Measurements from ENCODE around the gene CYFIP2. TPM values are rescaled to one million over a fixed set of nuclear protein-coding genes. Genes with fewer than 3 reads are reported as not detected.
"Not testable (repeated sequence)": the region's sequence is repeated elsewhere in the genome, so short reads cannot be mapped to it uniquely, and the experiment has no call there.

The CYFIP2 gene
- total RNA-seq, 1 donor from 2014 or later: 27.7 TPM

DNA sequence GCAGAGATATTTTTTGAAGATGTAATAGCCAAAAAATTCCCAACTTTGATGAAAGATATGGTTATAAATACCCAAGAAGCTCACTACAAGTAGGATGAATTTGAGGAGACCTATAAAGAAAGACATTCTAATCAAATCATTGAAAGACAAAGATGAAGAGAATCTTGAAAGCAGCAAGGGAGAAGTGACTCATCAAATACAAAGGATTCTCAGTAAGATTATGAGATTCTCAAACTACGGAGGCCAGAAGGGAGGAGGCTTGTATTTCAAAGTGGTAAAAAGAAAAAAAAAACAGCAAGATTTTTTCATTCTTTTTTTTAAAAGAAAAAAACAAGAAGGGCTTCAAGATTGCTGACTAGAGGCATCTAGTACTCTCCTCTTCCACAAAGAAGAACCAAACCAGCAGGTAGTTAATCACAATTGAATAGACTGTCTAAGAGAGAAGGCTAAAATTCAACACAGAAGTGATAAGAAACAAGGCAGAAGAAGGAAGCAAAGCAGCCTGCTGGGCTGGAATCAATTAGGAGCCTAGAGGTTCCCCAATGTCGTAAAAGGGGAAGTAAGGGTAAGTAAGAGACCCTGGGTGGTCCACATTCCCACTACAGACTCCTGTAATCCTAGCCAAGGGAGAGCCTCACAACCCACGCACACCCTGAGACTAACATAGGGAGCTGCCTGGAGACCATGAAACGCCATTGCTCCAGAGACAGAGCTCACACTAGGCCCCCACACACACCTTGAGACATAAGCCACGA is 135.0 kb downstream of the CYFIP2 start:
- intact Hi-C loops (cut with DNase I): no loop called here
- Histone ChIP-seq H3K27ac (no peak overlapping the region), H3K27me3 (no peaks in the 10 kb centered on the region), H3K4me3 (no peak overlapping the region), H3K4me1 (no peaks in the 10 kb centered on the region), H3K9me3 (no peaks in the 10 kb centered on the region), H3K36me3 (no peaks in the 10 kb centered on the region)
- TF ChIP-seq POLR2A (IDR thresholded peaks at IDR 0.05) (no peak), POLR2AphosphoS5 (IDR thresholded peaks at IDR 0.05; ENCODE audit: insufficient read depth in 1 of 2, low read depth in 1 of 2) (no peak), CTCF (IDR thresholded peaks at IDR 0.05) (no peak)
- no peak for DNase-seq (ENCODE audit: extremely low spot score in 2 of 2)

GRCh38 chr5:157415838-157416237 is 149.9 kb downstream of the CYFIP2 start:
- H3K27me3 ChIP-seq: no peaks in the 10 kb centered on the region
- intact Hi-C loops (cut with DNase I): no loop called here
- TF ChIP-seq POLR2AphosphoS5 (IDR thresholded peaks at IDR 0.05; ENCODE audit: insufficient read depth in 1 of 2, low read depth in 1 of 2): no peak
- TF ChIP-seq POLR2A (IDR thresholded peaks at IDR 0.05): no peak
- TF ChIP-seq CTCF (IDR thresholded peaks at IDR 0.05): no peak

DNA sequence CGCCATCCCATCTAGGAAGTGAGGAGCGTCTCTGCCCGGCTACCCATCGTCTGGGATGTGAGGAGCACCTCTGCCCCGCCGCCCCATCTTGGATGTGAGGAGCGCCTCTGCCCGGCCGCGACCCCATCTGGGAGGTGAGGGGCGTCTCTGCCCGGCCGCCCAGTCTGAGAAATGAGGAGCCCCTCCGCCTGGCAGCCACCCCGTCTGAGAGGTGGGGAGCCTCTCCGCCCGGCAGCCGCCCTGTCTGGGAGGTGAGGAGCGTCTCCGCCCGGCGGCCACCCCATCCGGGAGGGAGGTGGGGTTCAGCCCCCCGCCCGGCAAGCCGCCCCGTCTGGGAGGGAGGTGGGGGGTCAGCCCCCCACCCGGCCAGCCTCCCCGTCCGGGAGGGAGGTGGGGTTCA is 153.6 kb downstream of the CYFIP2 start:
- H3K27ac ChIP-seq; H3K4me1 ChIP-seq; H3K4me3 ChIP-seq; H3K27me3 ChIP-seq; H3K36me3 ChIP-seq; intact Hi-C loops (cut with DNase I); DNase-seq (ENCODE audit: extremely low spot score in 2 of 2); H3K9me3 ChIP-seq: not testable (repeated sequence)

More at GRCh38 chr5:157415838-157416237, 149.9 kb downstream of the CYFIP2 start:
- H3K4me1 ChIP-seq: no peaks in the 10 kb centered on the region
- no peaks in the 10 kb centered on the region for H3K36me3 ChIP-seq
- DNase-seq (ENCODE audit: extremely low spot score in 2 of 2): no peak
- H3K9me3 ChIP-seq: no peaks in the 10 kb centered on the region
- H3K4me3 ChIP-seq: no peak overlapping the region
- no peak overlapping the region for H3K27ac ChIP-seq

GRCh38 chr5:157429920-157430319 is 164.0 kb downstream of the CYFIP2 start:
- H3K4me3 ChIP-seq; H3K9me3 ChIP-seq; H3K36me3 ChIP-seq; H3K27me3 ChIP-seq; H3K4me1 ChIP-seq; H3K27ac ChIP-seq; DNase-seq (ENCODE audit: extremely low spot score in 2 of 2): not testable (repeated sequence)
- intact Hi-C loops (cut with DNase I): loop anchor here (5.0 kb wide), 1 partner anchor 287 kb away; no protein-coding TSS in a partner anchor

GRCh38 chr5:157431544-157432200 is 165.7 kb downstream of the CYFIP2 start:
- Histone ChIP-seq H3K27me3 (no peaks in the 10 kb centered on the region), H3K4me3 (no peak overlapping the region), H3K27ac (no peak overlapping the region), H3K9me3 (no peaks in the 10 kb centered on the region), H3K36me3 (no peaks in the 10 kb centered on the region), H3K4me1 (no peaks in the 10 kb centered on the region)
- TF ChIP-seq CTCF (IDR thresholded peaks at IDR 0.05) (peak in 2 of 3 experiments; percentile 29 to 66), POLR2AphosphoS5 (IDR thresholded peaks at IDR 0.05; ENCODE audit: insufficient read depth in 1 of 2, low read depth in 1 of 2) (peak in 1 of 2 donors; percentile 50), POLR2A (IDR thresholded peaks at IDR 0.05) (no peak)
- intact Hi-C loops (cut with DNase I): loop anchor here (5.0 kb wide), 1 partner anchor 286 kb away; no protein-coding TSS in a partner anchor
- DNase-seq (ENCODE audit: extremely low spot score in 2 of 2): no peak

DNA sequence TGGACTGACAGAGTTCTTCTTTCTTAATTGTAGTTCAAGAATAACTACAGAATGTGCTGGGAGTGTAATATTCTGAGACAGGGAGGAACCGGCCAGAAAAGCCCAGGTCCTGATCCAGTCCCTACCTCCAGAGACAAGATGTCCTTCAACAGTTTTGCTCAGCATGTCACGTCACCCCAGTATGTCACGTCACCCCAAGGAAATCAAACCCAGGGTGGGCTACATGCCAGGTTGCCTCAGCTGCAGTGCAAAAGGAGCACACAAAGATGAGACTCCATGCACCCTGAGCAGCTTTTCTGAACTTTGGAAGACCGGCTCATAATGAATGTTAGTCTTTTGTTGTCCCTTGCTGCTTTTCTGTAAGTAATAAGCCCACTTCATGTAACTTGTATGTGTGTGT is 168.2 kb downstream of the CYFIP2 start:
- intact Hi-C loops (cut with DNase I): loop anchor here (5.0 kb wide), 1 partner anchor 283 kb away; no protein-coding TSS in a partner anchor
- Histone ChIP-seq H3K4me1 (no peaks in the 10 kb centered on the region), H3K27ac (no peak overlapping the region), H3K36me3 (no peaks in the 10 kb centered on the region), H3K9me3 (no peaks in the 10 kb centered on the region), H3K27me3 (no peaks in the 10 kb centered on the region), H3K4me3 (no peak overlapping the region)
- DNase-seq (ENCODE audit: extremely low spot score in 2 of 2): no peak
- no peak for TF ChIP-seq CTCF (IDR thresholded peaks at IDR 0.05)
- TF ChIP-seq POLR2A (IDR thresholded peaks at IDR 0.05): no peak
- TF ChIP-seq POLR2AphosphoS5 (IDR thresholded peaks at IDR 0.05; ENCODE audit: insufficient read depth in 1 of 2, low read depth in 1 of 2): no peak
